ENCODE results near the gene CCM2.

The CCM2 gene

DNA sequence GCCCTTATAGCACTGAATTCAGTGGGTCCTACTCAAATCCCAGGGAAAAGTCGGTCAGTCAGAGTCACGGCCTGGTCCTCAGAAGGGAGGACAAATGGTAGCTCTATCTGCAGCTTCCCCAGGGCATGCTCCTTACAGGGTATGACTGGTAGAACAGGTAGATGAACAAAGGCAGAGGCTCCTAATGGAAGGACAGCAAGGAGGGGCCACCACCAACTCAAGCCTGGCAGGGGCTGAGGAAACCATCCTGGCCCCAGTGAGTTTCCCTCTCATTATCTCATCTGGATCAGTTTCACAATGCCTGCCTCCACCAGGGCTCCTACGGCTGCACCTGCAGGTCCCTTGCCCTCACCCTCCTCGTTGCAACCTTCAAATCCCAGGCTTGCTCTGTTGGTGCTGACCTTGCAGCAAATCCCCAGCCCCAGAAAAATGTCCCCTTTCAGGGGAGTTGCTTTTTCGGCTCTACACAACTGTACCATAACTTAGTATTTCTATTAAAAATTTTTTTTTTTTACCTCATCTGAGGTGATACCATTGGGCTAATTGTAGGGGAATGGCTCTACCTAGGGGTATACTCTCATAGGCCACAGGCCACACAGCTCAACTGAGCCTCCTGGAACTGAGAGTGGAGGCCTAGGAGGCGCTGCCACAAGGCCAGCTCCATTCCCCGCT lies 18.8 kb upstream of the CCM2 start:
- H3K27me3 ChIP-seq (ENCODE audit: control insufficient read depth, insufficient read depth, low read length) = no peaks in the 10 kb centered on the region
- no peaks in the 10 kb centered on the region for H3K79me2 ChIP-seq
- H3K9ac ChIP-seq = no peak overlapping the region
- peaks cover 3% of the 10 kb centered on the region for H3K36me3 ChIP-seq (ENCODE audit: control insufficient read depth, insufficient read depth, low read length)
- no peaks in the 10 kb centered on the region for H3K9me3 ChIP-seq (ENCODE audit: control insufficient read depth, low read length)
- no peak overlapping the region for H3K4me2 ChIP-seq (ENCODE audit: low read length)
- H3K4me1 ChIP-seq = peaks cover 3% of the 10 kb centered on the region
- no peak overlapping the region for H3K27ac ChIP-seq
- no peak for TF ChIP-seq CTCF (IDR thresholded peaks at IDR 0.05)
- H2AFZ ChIP-seq = no peak overlapping the region
- H3K4me3 ChIP-seq (ENCODE audit: low read depth, low read length) = no peak overlapping the region

GRCh38 chr7:44982535-44982923 lies 17.5 kb upstream of the CCM2 start:
- H3K4me3 ChIP-seq (ENCODE audit: low read depth, low read length) = no peak overlapping the region
- no peak for TF ChIP-seq CTCF (IDR thresholded peaks at IDR 0.05)
- H3K27me3 ChIP-seq (ENCODE audit: control insufficient read depth, insufficient read depth, low read length) = no peaks in the 10 kb centered on the region
- no peak overlapping the region for H3K27ac ChIP-seq
- H3K9ac ChIP-seq = no peak overlapping the region
- peaks cover 6% of the 10 kb centered on the region for H3K4me1 ChIP-seq
- no peak overlapping the region for H3K4me2 ChIP-seq (ENCODE audit: low read length)
- H3K79me2 ChIP-seq = no peaks in the 10 kb centered on the region
- no peak overlapping the region for H2AFZ ChIP-seq
- H3K36me3 ChIP-seq (ENCODE audit: control insufficient read depth, insufficient read depth, low read length) = peaks cover 3% of the 10 kb centered on the region
- no peaks in the 10 kb centered on the region for H3K9me3 ChIP-seq (ENCODE audit: control insufficient read depth, low read length)

- no peak overlapping the region for H3K9ac ChIP-seq
- no peaks in the 10 kb centered on the region for H3K9me3 ChIP-seq (ENCODE audit: control insufficient read depth, low read length)
- H2AFZ ChIP-seq = no peak overlapping the region
- no peaks in the 10 kb centered on the region for H3K79me2 ChIP-seq
- H3K27me3 ChIP-seq (ENCODE audit: control insufficient read depth, insufficient read depth, low read length) = no peaks in the 10 kb centered on the region
- no peak for TF ChIP-seq CTCF (IDR thresholded peaks at IDR 0.05)
- H3K4me2 ChIP-seq (ENCODE audit: low read length) = no peak overlapping the region
- peaks cover 7% of the 10 kb centered on the region for H3K4me1 ChIP-seq
- no peak overlapping the region for H3K27ac ChIP-seq
- peaks cover 3% of the 10 kb centered on the region for H3K36me3 ChIP-seq (ENCODE audit: control insufficient read depth, insufficient read depth, low read length)
- no peak overlapping the region for H3K4me3 ChIP-seq (ENCODE audit: low read depth, low read length)
Measured at GRCh38 chr7:44982970-44983369, 17.0 kb upstream of the CCM2 start.

DNA sequence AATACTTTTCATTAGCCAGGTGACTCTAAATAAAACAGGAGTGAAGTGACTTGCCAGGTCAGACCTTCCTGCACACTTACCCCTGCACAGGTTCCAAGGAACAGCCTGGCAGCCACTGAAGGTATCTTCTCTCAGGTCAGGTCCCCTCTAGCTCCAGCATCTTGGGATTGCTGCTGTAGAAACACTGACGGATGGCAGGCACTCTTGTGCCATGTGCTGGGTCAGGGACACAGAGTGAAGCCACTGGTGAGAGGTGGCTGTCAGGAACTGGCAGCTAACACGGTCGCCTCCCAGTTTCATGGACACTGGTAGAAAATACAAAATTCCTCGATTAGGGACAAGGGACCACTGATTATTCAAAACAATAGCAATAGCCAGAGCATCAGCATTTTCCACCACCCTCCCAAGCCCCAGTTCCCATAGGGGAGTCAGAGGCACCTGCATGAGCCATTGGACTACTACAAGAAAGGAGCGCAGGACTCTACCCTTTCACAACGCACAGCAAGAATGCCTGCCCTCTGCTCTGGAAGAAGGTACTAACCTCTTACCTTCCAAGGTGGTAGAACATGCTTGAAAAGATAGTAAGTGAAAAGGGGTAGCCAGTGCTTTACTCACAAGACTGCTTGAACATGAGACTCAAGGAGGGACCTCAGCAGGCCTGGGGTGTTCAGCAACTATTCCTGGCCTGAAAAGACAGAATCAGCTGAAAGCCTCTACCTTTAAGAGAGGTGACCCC lies 16.1 kb upstream of the CCM2 start:
- Histone ChIP-seq H3K36me3 (ENCODE audit: control insufficient read depth, insufficient read depth, low read length) (peaks cover 3% of the 10 kb centered on the region), H3K9me3 (ENCODE audit: control insufficient read depth, low read length) (no peaks in the 10 kb centered on the region), H3K27me3 (ENCODE audit: control insufficient read depth, insufficient read depth, low read length) (no peaks in the 10 kb centered on the region), H3K4me3 (ENCODE audit: low read depth, low read length) (no peak overlapping the region), H3K9ac (no peak overlapping the region), H3K4me2 (ENCODE audit: low read length) (no peak overlapping the region), H3K79me2 (no peaks in the 10 kb centered on the region), H3K4me1 (peaks cover 7% of the 10 kb centered on the region), H2AFZ (no peak overlapping the region), H3K27ac (no peak overlapping the region)
- no peak for TF ChIP-seq CTCF (IDR thresholded peaks at IDR 0.05)

- no peaks in the 10 kb centered on the region for H3K9me3 ChIP-seq (ENCODE audit: control insufficient read depth, low read length)
- H3K27me3 ChIP-seq (ENCODE audit: control insufficient read depth, insufficient read depth, low read length) = no peaks in the 10 kb centered on the region
- no peak overlapping the region for H3K9ac ChIP-seq
- no peak overlapping the region for H3K4me3 ChIP-seq (ENCODE audit: low read depth, low read length)
- H3K27ac ChIP-seq = no peak overlapping the region
- no peak overlapping the region for H2AFZ ChIP-seq
- no peaks in the 10 kb centered on the region for H3K79me2 ChIP-seq
- TF ChIP-seq CTCF (IDR thresholded peaks at IDR 0.05) = no peak
- H3K4me1 ChIP-seq = peaks cover 7% of the 10 kb centered on the region
- H3K36me3 ChIP-seq (ENCODE audit: control insufficient read depth, insufficient read depth, low read length) = peaks cover 3% of the 10 kb centered on the region
- no peak overlapping the region for H3K4me2 ChIP-seq (ENCODE audit: low read length)
Measured at GRCh38 chr7:44984478-44984758, 15.6 kb upstream of the CCM2 start.

Data from parathyroid adenoma (tissue), 2 donors.